DMS79 (cell line): Measurements from ENCODE around the gene NCK2.

ENCODE experiments used
- DNase-seq: peaks from one replicate; lab custom pipeline; 2025; lab: John Stamatoyannopoulos, UW

NCK2 gene

GRCh38 chr2:105852066-105852465 is 107.4 kb downstream of the NCK2 start:
- no peak for DNase-seq

- no peak for DNase-seq
Observed at GRCh38 chr2:105853354-105854088, 108.8 kb downstream of the NCK2 start.

GRCh38 chr2:105854972-105855371 is 110.3 kb downstream of the NCK2 start:
- no peak for DNase-seq

DNA sequence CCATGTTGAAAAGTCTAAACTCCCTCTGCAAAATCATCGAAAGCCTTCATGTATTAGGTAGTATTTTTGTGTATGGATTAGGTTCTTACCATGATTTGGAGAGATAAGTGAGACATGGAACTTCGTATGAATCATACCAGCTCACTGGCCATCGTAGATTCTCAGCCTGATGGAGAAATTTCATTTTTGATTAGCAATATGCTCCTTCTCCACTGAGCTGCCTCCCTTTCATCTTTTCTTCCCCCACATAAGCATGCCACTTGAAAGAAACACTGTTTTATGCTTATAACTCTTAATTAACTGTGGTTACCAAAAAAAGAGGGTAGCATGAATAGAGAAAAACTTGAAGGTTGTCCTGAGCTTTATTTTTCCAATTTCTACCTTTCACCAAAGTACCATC is 111.9 kb downstream of the NCK2 start:
- no peak for DNase-seq

- no peak for DNase-seq
Observed at GRCh38 chr2:105857076-105857740, 112.5 kb downstream of the NCK2 start.

- no peak for DNase-seq
Observed at GRCh38 chr2:105858868-105859693, 114.4 kb downstream of the NCK2 start.

DNA sequence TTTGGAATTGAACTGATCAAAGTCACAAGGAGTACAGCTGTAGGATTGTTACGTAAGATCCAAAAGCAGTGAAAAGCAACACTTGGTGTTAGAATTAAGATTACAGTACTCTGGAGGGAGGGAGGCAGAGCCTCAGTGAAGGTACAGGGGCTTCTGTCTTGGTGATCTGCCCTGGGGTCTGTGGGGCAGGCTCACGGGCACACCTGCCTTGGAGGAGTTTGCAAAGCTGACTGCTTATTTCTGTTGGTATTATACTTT is 114.9 kb downstream of the NCK2 start:
- no peak for DNase-seq

DNA sequence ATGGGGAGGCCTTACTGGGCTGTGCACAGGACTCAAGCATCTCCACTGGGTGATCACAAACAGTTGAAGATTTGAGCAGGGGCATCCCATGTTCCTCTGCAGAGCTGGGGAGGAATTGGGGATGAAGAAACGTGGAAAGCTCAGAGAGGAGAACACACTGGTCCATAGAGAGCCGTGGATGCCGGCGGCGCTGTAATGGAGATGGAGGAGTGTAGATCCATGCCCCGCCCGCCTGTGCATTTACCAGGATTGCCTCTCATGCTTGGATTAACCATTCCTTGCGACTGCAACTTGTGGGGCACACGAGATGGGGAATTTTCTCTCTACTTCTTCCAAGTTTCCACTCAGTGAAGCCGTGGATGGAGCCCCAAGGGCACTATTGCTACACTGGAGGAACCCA is 115.9 kb downstream of the NCK2 start:
- DNase-seq = no peak

- DNase-seq = no peak
Observed at GRCh38 chr2:105861200-105861599, 116.5 kb downstream of the NCK2 start.

- no peak for DNase-seq
Observed at GRCh38 chr2:105862843-105863242, 118.1 kb downstream of the NCK2 start.

DNA sequence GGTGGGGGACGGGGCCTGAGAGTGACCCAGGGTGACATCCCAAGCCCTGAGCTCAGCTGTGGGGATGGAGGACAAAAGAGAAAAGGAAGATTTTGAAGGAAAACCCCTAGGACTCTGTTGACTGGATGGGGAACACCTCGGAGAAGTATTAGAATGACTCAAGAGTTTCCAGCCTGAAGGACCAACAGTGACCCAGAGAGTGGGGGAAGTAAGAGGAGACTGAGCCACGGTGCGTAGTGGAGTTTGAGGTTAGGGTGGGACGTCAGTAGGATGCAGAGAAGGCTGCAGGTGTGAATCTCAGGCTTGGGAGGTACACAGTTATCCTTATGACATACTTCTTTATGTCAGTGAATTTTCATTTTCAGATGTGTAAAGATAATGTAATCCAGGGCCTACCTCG is 119.5 kb downstream of the NCK2 start:
- no peak for DNase-seq

GRCh38 chr2:105865222-105865913 is 120.7 kb downstream of the NCK2 start:
- peak; percentile 49 for DNase-seq

GRCh38 chr2:105866216-105867185 is 121.8 kb downstream of the NCK2 start:
- no peak for DNase-seq

GRCh38 chr2:105867587-105867986 is 122.9 kb downstream of the NCK2 start:
- DNase-seq = no peak

DNA sequence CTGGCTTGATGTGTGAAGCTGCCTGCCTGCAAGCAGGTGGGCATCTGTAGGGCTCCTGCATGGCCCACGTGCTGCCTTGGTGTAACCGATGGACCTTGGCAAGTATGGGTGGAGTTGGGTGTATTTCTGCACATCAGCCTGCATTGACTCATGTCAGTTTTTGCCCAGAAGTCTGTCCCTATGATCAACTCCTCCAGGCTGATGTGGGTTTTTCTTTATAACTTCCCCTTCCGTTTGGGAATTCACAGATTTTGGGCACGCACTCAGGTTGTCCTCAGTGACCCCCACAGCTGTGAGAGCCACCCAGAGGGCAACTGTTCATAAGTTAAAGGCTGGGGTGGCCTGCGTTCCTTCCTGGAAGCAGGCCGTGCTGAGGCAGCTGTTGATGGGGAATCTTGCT is 123.3 kb downstream of the NCK2 start:
- no peak for DNase-seq

GRCh38 chr2:105869341-105869740 is 124.6 kb downstream of the NCK2 start:
- DNase-seq = no peak

DNA sequence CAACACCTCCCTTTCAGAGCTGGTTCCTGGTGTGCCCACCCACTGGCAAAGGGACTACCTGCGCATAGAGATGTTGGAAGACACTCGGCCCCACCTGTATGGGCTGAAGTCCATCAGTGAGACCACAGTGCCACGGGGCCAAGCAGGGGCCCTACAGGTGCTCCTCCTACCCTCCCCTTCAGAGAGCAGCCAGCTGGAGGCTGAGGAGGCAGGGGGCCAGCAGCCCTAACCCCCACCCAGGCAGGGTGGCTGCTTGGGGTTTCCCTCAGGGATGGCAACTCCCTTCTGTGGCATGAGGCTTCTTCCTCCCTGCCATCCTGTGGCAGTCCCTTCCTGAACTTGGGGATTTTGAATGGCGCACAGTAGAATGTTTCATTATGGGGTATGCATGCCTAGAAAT is 125.3 kb downstream of the NCK2 start:
- no peak for DNase-seq

- DNase-seq = no peak
Observed at GRCh38 chr2:105870858-105871257, 126.1 kb downstream of the NCK2 start.

DNA sequence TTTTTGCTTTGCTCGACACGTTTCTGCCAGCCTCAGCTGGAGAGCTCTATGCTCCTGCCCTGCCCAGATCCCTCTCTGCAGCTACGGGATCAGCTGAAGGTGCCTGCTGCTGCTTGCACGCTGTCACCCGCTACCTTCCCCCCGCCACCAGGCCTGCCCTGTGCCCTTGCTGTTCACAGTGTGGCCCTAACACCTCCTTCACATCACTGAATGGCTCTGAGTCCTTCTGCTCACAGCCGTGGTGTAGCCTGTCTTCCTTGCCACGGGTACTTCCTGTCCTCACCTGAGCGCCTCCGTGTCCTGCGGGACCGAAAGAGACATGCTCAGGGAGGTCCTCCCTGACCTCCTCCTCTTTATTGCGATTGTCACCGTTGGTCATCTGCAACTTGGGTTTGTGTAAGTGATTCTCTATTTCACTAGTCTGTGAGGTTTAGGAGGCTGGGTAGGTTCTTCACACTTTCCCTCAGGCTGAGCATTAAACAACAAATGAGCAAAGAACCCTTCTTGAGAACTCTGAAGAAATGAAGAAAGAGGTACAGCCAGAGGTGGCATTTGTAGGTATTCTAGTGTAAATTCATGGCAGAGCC is 127.5 kb downstream of the NCK2 start:
- no peak for DNase-seq

DNA sequence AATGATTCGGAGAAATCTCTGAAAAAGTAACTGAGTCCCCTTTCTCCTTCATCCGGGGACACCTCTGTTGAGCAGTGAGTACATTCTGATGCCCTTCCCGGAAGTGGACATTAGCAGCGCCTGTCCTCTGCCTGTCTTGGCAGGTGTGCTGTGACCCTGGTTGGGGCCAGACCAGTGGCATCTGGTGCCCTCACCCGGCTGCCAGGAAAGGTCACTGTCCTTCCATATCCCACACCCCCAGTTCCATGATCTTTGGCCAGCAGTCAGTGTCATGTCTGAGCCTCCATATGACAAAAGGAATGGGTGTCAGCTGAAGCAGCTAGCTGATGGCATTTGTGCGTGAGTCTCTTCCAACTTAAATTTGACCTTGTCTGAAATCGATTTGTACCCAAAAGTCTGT is 128.1 kb downstream of the NCK2 start:
- DNase-seq = no peak

DNA sequence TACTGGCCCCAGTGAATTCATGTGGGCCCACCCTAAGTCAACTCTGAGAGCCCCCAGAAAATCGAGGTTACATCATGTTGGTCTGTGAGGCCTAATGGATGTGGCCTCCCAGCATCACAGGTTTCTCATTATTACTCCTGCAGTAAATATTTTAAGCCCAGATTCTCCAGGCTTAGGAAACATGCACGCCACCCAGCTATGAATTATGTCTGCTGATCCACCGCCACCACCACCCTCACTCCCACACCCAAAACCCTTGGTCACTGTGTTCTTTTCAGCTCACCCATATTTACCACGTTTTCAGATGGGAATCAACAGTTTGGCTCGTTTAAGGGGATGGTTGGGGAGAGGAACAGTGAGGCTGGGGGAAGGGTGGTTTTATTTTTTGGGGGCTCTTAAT is 128.6 kb downstream of the NCK2 start:
- no peak for DNase-seq
